Stimulated activated CD8-positive, alpha-beta memory T cell treated with anti-CD3 and anti-CD28 coated beads, Interleukin-2, amount 100 ng/mL, for 1 hour (primary cell): Measurements from ENCODE around the gene MRPL1.

Experiments used
- DNase-seq, 2 donors: peaks; one replicate each; pipeline ENCODE4 v3.0.0-alpha.2; 2020; ENCODE audit warnings: low read depth in 2 of 2

Gene MRPL1

GRCh38 chr4:77862478-77863216 lies at the start of gene MRPL1:
MRPL1 (plus strand) TSS chr4:77862830; CDS start chr4:77862849, 19 bp downstream.
- DNase-seq, result peak; percentile 73 to 81

GRCh38 chr4:77815636-77816035 lies 47.0 kb upstream of the MRPL1 start:
- no peak for DNase-seq

GRCh38 chr4:77816546-77816945 lies 46.1 kb upstream of the MRPL1 start:
- no peak for DNase-seq

- DNase-seq, result no peak
Measured at GRCh38 chr4:77817304-77818072, 45.1 kb upstream of the MRPL1 start.

- DNase-seq, result peak in 1 of 2 donors; percentile 16
Measured at GRCh38 chr4:77818073-77818601, 44.5 kb upstream of the MRPL1 start.

GRCh38 chr4:77818602-77819403 lies 43.8 kb upstream of the MRPL1 start, which contains the start of gene CNOT6L:
CNOT6L (minus strand) TSS chr4:77819368; CDS start chr4:77819308, 60 bp downstream.
- peak; percentile 65 to 71 for DNase-seq

- peak in 1 of 2 donors; percentile 13 for DNase-seq
Measured at GRCh38 chr4:77819404-77819842, 43.2 kb upstream of the MRPL1 start.

GRCh38 chr4:77819843-77820648 lies 42.6 kb upstream of the MRPL1 start:
- DNase-seq, result peak; percentile 89 to 93

GRCh38 chr4:77820649-77821561 lies 41.7 kb upstream of the MRPL1 start:
- no peak for DNase-seq

- DNase-seq, result peak in 1 of 2 donors; percentile 16
Measured at GRCh38 chr4:77821775-77822174, 40.9 kb upstream of the MRPL1 start.

GRCh38 chr4:77826275-77826674 lies 36.4 kb upstream of the MRPL1 start:
- no peak for DNase-seq

- DNase-seq, result no peak
Measured at GRCh38 chr4:77827343-77827742, 35.3 kb upstream of the MRPL1 start.

GRCh38 chr4:77833126-77833724 lies 29.4 kb upstream of the MRPL1 start:
- no peak for DNase-seq

- DNase-seq, result no peak
Measured at GRCh38 chr4:77834403-77834802, 28.2 kb upstream of the MRPL1 start.

- no peak for DNase-seq
Measured at GRCh38 chr4:77843628-77844027, 19.0 kb upstream of the MRPL1 start.

- DNase-seq, result no peak
Measured at GRCh38 chr4:77844363-77844762, 18.3 kb upstream of the MRPL1 start.

GRCh38 chr4:77845400-77845799 lies 17.2 kb upstream of the MRPL1 start:
- no peak for DNase-seq

- DNase-seq, result no peak
Measured at GRCh38 chr4:77845929-77846328, 16.7 kb upstream of the MRPL1 start.

- no peak for DNase-seq
Measured at GRCh38 chr4:77848508-77848907, 14.1 kb upstream of the MRPL1 start.
